HEK293T (cell line): ENCODE data around the gene PDIK1L.

ENCODE experiments used
- CTCF ChIA-PET: fragments of 350-600 bp; formaldehyde crosslinking; extraction: SDS; loops from one replicate; lab custom pipeline; 2021; ENCODE audit warnings: antibody characterized with exemption, inconsistent platforms; lab: Yijun Ruan, JAX
- POLR2A ChIA-PET: fragments of 350-600 bp; formaldehyde crosslinking; extraction: SDS; loops from one replicate; lab custom pipeline; 2020; ENCODE audit warnings: antibody characterized with exemption, inconsistent platforms; lab: Yijun Ruan, JAX
- DNase-seq: peaks from one replicate; pipeline ENCODE4 v3.0.0; 2012; ENCODE audit warnings: mixed read lengths; ENCODE audit errors: extremely low spot score
- ARNT ChIP-seq: fragments of 450-650 bp; IDR thresholded peaks from 2 replicates; pipeline ENCODE4 v1.6.1; 2017; ENCODE audit warnings: mild to moderate bottlenecking
- BHLHE40 ChIP-seq: fragments of 450-650 bp; IDR thresholded peaks from 2 replicates; pipeline ENCODE4 v1.6.1; 2016; ENCODE audit warnings: mild to moderate bottlenecking, moderate library complexity, borderline replicate concordance
- CTBP1 ChIP-seq: fragments of 450-650 bp; IDR thresholded peaks from 2 replicates; pipeline ENCODE4 v1.6.1; 2016; ENCODE audit warnings: borderline replicate concordance
- ELF4 ChIP-seq: fragments of 450-650 bp; IDR thresholded peaks from 2 replicates; pipeline ENCODE4 v1.6.1; 2017; ENCODE audit warnings: antibody characterized with exemption
- FOXA1 ChIP-seq: fragments of 450-650 bp; IDR thresholded peaks from 2 replicates; pipeline ENCODE4 v1.6.1; 2016; ENCODE audit warnings: mild to moderate bottlenecking
- FOXK2 ChIP-seq: fragments of 450-650 bp; IDR thresholded peaks from 2 replicates; pipeline ENCODE4 v1.6.1; 2016; ENCODE audit warnings: mild to moderate bottlenecking
- FOXM1 ChIP-seq: fragments of 450-650 bp; IDR thresholded peaks from 2 replicates; pipeline ENCODE4 v1.6.1; 2017; ENCODE audit warnings: mild to moderate bottlenecking, borderline replicate concordance
- HDGF ChIP-seq: fragments of 450-650 bp; IDR thresholded peaks from 2 replicates; pipeline ENCODE4 v1.6.1; 2017; ENCODE audit warnings: antibody characterized with exemption, borderline replicate concordance
- L3MBTL2 ChIP-seq: fragments of 450-650 bp; conservative IDR thresholded peaks from 2 replicates; pipeline ENCODE4 v1.6.1; 2016; ENCODE audit warnings: mild to moderate bottlenecking
- LEF1 ChIP-seq: fragments of 450-650 bp; IDR thresholded peaks from 2 replicates; pipeline ENCODE4 v1.6.1; 2017; ENCODE audit warnings: mild to moderate bottlenecking, borderline replicate concordance
- NFRKB ChIP-seq: fragments of 450-650 bp; IDR thresholded peaks from 2 replicates; pipeline ENCODE4 v1.6.1; 2016; ENCODE audit warnings: mild to moderate bottlenecking, moderate library complexity
- SP1 ChIP-seq: fragments of 450-650 bp; IDR thresholded peaks from 2 replicates; pipeline ENCODE4 v1.6.1; 2017
- SUZ12 ChIP-seq: fragments of 450-650 bp; IDR thresholded peaks from 2 replicates; pipeline ENCODE4 v1.6.1; 2016; ENCODE audit warnings: mild to moderate bottlenecking
- TARDBP ChIP-seq: fragments of 450-650 bp; IDR thresholded peaks from 2 replicates; pipeline ENCODE4 v1.6.1; 2016
- ZNF384 ChIP-seq: fragments of 450-650 bp; IDR thresholded peaks from 2 replicates; pipeline ENCODE4 v1.6.1; 2016
- TF ChIP-seq, protein P1 (sequence below): fragments of 450-650 bp; IDR thresholded peaks from 2 replicates; pipeline ENCODE4 v1.6.1; 2016

Gene PDIK1L

DNA sequence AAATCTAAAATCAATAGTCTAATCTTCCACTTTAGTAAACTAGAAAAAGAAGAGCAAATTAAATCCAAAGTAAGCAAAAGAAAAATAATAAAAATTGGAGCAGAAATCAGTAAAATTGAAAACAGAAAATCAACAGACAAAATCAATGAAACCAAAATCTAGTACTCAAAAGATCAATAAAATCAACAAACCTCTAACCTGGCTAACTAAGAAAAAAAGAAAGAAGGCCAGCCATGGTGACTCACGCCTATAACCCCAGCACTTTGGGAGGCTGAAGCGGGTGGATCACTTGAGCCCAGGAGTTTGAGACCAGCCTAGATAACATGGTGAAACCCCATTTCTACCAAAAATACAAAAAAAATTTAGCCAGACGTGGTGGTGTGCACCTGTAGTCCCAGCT, 22.8 kb downstream of the PDIK1L start:
- no peak for TF ChIP-seq TARDBP
- TF ChIP-seq FOXK2 = no peak
- TF ChIP-seq ARNT = no peak
- ChIA-PET POLR2A (no interaction called here), CTCF (no interaction called here)
- DNase-seq = no peak

DNA sequence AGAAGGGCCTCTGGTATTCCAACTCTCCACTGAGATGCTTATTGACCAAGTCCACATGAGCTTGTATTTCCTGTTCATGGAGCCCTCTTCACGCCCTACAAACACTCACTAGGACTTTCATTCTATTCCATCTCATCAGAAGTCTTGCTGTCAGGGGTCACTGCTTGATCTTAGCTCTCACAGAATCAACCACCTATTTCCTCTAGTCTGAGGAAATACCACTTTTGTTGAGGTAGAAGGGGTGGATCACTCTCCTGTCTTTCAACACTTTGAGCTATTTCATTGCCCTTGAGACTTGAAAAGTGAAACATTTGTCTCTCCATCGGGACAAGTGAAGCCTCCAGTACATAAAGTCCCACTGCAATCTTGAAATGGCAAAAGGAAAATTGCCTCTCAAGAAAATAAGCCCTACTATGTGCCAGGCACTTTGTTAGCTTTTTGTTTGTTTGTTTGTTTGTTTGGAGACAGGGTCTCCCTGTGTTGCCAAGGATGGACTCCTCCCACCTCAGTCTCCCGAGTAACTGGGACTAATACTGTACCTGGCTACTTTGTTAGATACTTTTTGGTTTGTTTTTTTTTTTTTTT, 27.4 kb downstream of the PDIK1L start:
- POLR2A ChIA-PET = interaction anchor here (1.0 to 1.1 kb wide), 2 partner anchors 25 to 26 kb away, joined by 4 read pairs; no protein-coding TSS in a partner anchor
- DNase-seq = no peak
- TF ChIP-seq NFRKB (no peak), ARNT (no peak), ZNF384 (no peak), FOXA1 (no peak), ELF4 (no peak), CTBP1 (no peak), FOXK2 (no peak), HDGF (no peak), BHLHE40 (no peak), FOXM1 (no peak), LEF1 (no peak), SUZ12 (no peak)
- TF ChIP-seq, protein P1, sequence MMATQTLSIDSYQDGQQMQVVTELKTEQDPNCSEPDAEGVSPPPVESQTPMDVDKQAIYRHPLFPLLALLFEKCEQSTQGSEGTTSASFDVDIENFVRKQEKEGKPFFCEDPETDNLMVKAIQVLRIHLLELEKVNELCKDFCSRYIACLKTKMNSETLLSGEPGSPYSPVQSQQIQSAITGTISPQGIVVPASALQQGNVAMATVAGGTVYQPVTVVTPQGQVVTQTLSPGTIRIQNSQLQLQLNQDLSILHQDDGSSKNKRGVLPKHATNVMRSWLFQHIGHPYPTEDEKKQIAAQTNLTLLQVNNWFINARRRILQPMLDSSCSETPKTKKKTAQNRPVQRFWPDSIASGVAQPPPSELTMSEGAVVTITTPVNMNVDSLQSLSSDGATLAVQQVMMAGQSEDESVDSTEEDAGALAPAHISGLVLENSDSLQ = no peak
- CTCF ChIA-PET = interaction anchor here (1.2 kb wide), 1 partner anchor 103 kb away, joined by 4 read pairs; no protein-coding TSS in a partner anchor

DNA sequence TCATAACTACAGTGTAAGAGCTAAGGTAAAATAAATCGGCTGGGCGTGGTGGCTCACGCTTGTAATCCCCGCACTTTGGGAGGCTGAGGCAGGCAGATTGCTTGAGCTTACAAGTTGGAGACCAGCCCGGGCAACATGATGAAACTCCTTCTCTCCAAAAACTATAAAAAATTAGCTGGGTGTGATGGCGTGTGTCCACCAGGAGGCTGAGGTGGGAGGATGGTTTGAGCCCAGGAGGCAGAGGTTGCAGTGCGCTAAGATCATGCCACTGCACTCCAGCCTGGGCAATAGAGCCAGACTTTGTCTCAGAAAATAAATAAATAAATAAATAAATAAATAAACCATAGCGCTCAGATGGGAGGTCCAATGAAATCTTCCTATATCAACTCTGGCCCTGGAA, 30.5 kb downstream of the PDIK1L start:
- ChIA-PET CTCF (no interaction called here), POLR2A (no interaction called here)
- TF ChIP-seq FOXK2 = no peak
- DNase-seq = no peak

DNA sequence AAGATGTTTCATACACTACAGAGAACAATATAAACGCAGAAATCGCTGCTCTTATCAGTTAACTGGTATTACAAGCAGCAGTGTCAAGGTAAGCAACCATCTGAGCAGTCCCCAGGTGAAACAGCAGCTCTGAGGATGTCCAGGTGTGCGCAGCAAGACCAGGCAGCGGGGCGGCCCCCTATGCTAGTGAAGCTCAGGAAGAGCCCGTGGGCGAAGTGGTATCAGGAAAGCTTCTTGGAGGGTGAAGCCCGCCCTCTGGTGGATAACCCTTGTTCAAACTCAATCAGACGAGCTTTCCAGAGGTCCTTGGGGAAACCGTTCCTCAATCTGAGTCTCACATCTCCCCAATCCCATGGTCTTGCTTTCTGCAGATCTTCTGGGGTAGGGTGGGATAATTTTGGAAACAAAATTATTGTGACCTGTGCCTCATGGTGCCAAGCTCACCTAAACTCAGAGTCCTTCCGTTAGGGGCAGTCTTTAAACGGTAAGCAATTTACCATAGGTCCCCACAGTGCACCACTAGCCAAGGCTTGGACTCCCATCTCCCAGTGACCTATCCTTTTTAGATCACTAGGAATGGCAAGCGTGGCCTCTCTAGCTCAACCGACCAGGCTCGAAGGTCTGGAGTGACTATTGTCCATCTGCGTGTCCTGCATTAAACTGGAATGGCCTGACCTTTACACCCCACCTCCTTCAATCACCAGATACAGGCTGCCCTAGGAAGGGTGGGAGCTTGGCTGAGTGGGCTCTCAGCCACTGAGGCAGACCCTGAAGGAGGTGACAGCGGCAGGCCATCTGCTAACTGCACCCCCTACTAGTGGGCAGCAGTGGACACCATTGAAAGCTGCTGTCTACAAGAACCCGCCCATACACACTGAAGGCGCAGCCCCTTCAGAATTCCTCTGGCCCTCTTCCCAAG, 33.7 kb downstream of the PDIK1L start:
- CTCF ChIA-PET = interaction anchor here (0.6 to 2.1 kb wide), 21 partner anchors 9 to 246 kb away, joined by 3 to 22 read pairs (median 4); partner anchors contain the start of gene FAM110D
- TF ChIP-seq BHLHE40 (no peak), ELF4 (no peak), ZNF384 (no peak), TARDBP (no peak), ARNT (no peak), SP1 (no peak), FOXK2 (no peak), NFRKB (no peak), FOXM1 (no peak), HDGF (no peak), SUZ12 (no peak), CTBP1 (no peak), FOXA1 (no peak)
- TF ChIP-seq, protein P1 = no peak
- DNase-seq = peak; percentile 80
- POLR2A ChIA-PET = interaction anchor here (1.0 to 1.4 kb wide), 5 partner anchors 13 to 110 kb away, joined by 3 to 12 read pairs (median 4); partner anchors contain the start of gene ZNF593

DNA sequence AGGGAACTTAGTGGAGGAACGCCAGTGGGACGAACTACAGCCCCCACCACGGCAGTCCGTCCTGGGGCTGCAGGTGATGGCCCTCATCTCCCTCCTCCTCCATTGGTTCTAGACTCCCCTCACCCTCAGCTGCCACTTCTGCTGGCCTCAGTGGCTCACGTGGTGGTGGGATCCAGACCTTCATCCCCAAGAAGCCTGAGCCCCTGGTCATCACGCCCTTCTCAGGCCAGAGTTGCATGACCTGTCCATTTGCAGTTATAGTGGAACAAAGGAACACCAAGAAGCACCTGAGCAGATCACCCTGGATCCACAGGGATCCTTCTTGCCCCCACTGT, 34.3 kb downstream of the PDIK1L start:
- TF ChIP-seq ARNT = no peak
- TF ChIP-seq ELF4 = no peak
- no peak for TF ChIP-seq CTBP1
- TF ChIP-seq, protein P1 = no peak
- TF ChIP-seq ZNF384 = no peak
- TF ChIP-seq NFRKB = no peak
- TF ChIP-seq L3MBTL2 = no peak
- no peak for TF ChIP-seq SP1
- no peak for TF ChIP-seq BHLHE40
- TF ChIP-seq FOXK2 = no peak
- TF ChIP-seq FOXM1 = no peak
- TF ChIP-seq HDGF = no peak
- no peak for TF ChIP-seq SUZ12
- no peak for TF ChIP-seq LEF1
- peak; percentile 3 for DNase-seq
- ChIA-PET CTCF (interaction anchor here (1.2 to 2.1 kb wide), 6 partner anchors 20 to 123 kb away, joined by 3 to 22 read pairs (median 6); no protein-coding TSS in a partner anchor), POLR2A (interaction anchor here (1.2 to 1.4 kb wide), 2 partner anchors 24 to 110 kb away, joined by 6 to 12 read pairs; partner anchors contain the start of gene ZNF593)

DNA sequence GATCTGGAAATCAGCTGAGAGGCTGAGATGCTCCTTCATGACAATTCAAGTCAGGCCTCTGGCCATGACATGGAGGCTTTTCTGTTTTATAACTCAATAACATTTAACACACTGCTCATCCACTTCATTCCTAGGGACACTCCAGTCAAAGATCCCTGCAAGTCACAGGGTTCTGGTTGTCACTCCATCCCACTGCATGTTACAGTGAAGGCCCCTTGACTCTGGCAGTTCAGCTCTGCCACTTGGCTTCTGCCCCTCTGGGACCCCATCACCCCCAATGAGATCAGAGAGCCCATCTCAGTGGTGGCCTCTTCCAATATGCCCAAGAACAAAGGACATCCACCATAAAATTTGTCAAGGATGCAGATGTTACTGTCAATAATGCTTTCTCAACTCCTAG, 37.3 kb downstream of the PDIK1L start:
- ChIA-PET POLR2A (no interaction called here), CTCF (no interaction called here)
- no peak for TF ChIP-seq ELF4
- TF ChIP-seq ARNT = no peak
- no peak for TF ChIP-seq TARDBP
- DNase-seq = peak; percentile 1
